Osteocyte (in vitro differentiated cells): ENCODE data around the gene SMTNL1. TPM values are rescaled to one million over a fixed set of nuclear protein-coding genes. Genes with fewer than 3 reads are reported as not detected.

Source experiments
- DNase-seq: peaks from one replicate; pipeline ENCODE4 v3.0.0; 2021; ENCODE audit warnings: mixed read lengths; ENCODE audit not compliant: unreplicated experiment; ENCODE audit errors: extremely low spot score
- H3K27ac Mint-ChIP-seq: one replicate; pipeline ENCODE4 v1.8.0; 2021; ENCODE audit warnings: mild to moderate bottlenecking, mixed read lengths; ENCODE audit not compliant: unreplicated experiment
- H3K27me3 Mint-ChIP-seq: one replicate; pipeline ENCODE4 v1.8.0; 2021; ENCODE audit warnings: mixed read lengths; ENCODE audit not compliant: unreplicated experiment
- H3K36me3 Mint-ChIP-seq: one replicate; pipeline ENCODE4 v1.8.0; 2021; ENCODE audit warnings: mixed read lengths; ENCODE audit not compliant: unreplicated experiment
- H3K4me1 Mint-ChIP-seq: one replicate; pipeline ENCODE4 v1.8.0; 2021; ENCODE audit warnings: mixed read lengths; ENCODE audit not compliant: unreplicated experiment
- H3K4me3 Mint-ChIP-seq: one replicate; pipeline ENCODE4 v1.8.0; 2021; ENCODE audit warnings: mild to moderate bottlenecking, moderate library complexity, mixed read lengths; ENCODE audit not compliant: unreplicated experiment
- H3K9me3 Mint-ChIP-seq: one replicate; pipeline ENCODE4 v1.8.0; 2021; ENCODE audit warnings: mixed read lengths; ENCODE audit not compliant: unreplicated experiment
- CTCF ChIP-seq: fragments of 200-600 bp; sonication (generic); IDR thresholded peaks from 2 replicates; pipeline ENCODE4 v1.5.0; 2021; ENCODE audit warnings: antibody characterized with exemption, mild to moderate bottlenecking, moderate library complexity
- total RNA-seq: library from RNA; stranded (reverse); gene quantifications from 2 replicates; pipeline ENCODE4 v1.2.1, GENCODE V29; 2021

The SMTNL1 gene
- total RNA-seq, 1 donor from 2014 or later = not detected

- no peaks in the 10 kb centered on the region for H3K27me3 Mint-ChIP-seq
- no peak for TF ChIP-seq CTCF
- H3K9me3 Mint-ChIP-seq = no peaks in the 10 kb centered on the region
- H3K4me1 Mint-ChIP-seq = peaks cover 12% of the 10 kb centered on the region
- no peak for DNase-seq
- peaks cover 2% of the 10 kb centered on the region for H3K36me3 Mint-ChIP-seq
- H3K4me3 Mint-ChIP-seq = no peak overlapping the region
- H3K27ac Mint-ChIP-seq = no peak overlapping the region
Measured at GRCh38 chr11:57502376-57502775, 35.0 kb upstream of the SMTNL1 start.

- Mint-ChIP-seq H3K4me1 (peaks cover 12% of the 10 kb centered on the region), H3K27ac (no peak overlapping the region), H3K9me3 (no peaks in the 10 kb centered on the region), H3K27me3 (no peaks in the 10 kb centered on the region), H3K36me3 (no peaks in the 10 kb centered on the region), H3K4me3 (no peak overlapping the region)
- no peak for DNase-seq
- TF ChIP-seq CTCF = no peak
Measured at GRCh38 chr11:57502870-57503269, 34.5 kb upstream of the SMTNL1 start.

- peaks cover 10% of the 10 kb centered on the region for H3K4me1 Mint-ChIP-seq
- H3K9me3 Mint-ChIP-seq = no peaks in the 10 kb centered on the region
- TF ChIP-seq CTCF = no peak
- no peaks in the 10 kb centered on the region for H3K36me3 Mint-ChIP-seq
- no peak overlapping the region for H3K4me3 Mint-ChIP-seq
- no peak for DNase-seq
- no peak overlapping the region for H3K27ac Mint-ChIP-seq
- H3K27me3 Mint-ChIP-seq = no peaks in the 10 kb centered on the region
Measured at GRCh38 chr11:57504511-57504910, 32.9 kb upstream of the SMTNL1 start.

GRCh38 chr11:57506522-57506921, 30.9 kb upstream of the SMTNL1 start:
- DNase-seq = no peak
- H3K27me3 Mint-ChIP-seq = no peaks in the 10 kb centered on the region
- no peaks in the 10 kb centered on the region for H3K36me3 Mint-ChIP-seq
- H3K27ac Mint-ChIP-seq = no peak overlapping the region
- TF ChIP-seq CTCF = no peak
- H3K4me3 Mint-ChIP-seq = no peak overlapping the region
- no peaks in the 10 kb centered on the region for H3K4me1 Mint-ChIP-seq
- H3K9me3 Mint-ChIP-seq = no peaks in the 10 kb centered on the region

- Mint-ChIP-seq H3K4me1 (no peaks in the 10 kb centered on the region), H3K4me3 (no peak overlapping the region), H3K9me3 (no peaks in the 10 kb centered on the region), H3K27ac (no peak overlapping the region), H3K36me3 (no peaks in the 10 kb centered on the region), H3K27me3 (no peaks in the 10 kb centered on the region)
- TF ChIP-seq CTCF = no peak
- DNase-seq = no peak
Measured at GRCh38 chr11:57508341-57509170, 28.8 kb upstream of the SMTNL1 start.
